K562 (cell line): ENCODE results near the gene SMU1. TPM values are rescaled to one million over a fixed set of nuclear protein-coding genes. Genes with fewer than 3 reads are reported as not detected.

ENCODE experiments used
- ATAC-seq: fragments of 200-7000 bp; cut with Tn5 transposase; 3 replicates; pipeline ENCODE4 v1.9.1; 2020; ENCODE audit warnings: moderate library complexity
- BruUV-seq: library from RNA; stranded (reverse); fragments of 400-500 nt; replicated peaks from 2 replicates; lab custom pipeline; 2021; lab: Mats Ljungman, UMichigan
- CTCF ChIA-PET: fragments of 300-600 bp; formaldehyde crosslinking; extraction: SDS; loops from one replicate; lab custom pipeline; 2021; ENCODE audit warnings: low intra/inter-chr PET ratio; lab: Yijun Ruan, JAX
- POLR2A ChIA-PET: fragments of 300-600, 350-650 bp; sonication (Branson Sonifier 250); formaldehyde crosslinking; extraction: SDS; loops from one replicate; lab custom pipeline; 2021; ENCODE audit warnings: antibody characterized with exemption, inconsistent platforms; lab: Yijun Ruan, JAX
- DNase-seq, 4 experiments: peaks; one replicate each; pipeline versions ENCODE4 v3.0.0 to v3.0.0-alpha.2; 2011 to 2018; ENCODE audit warnings: low spot score in 3 of 4, mixed read lengths in 3 of 4; ENCODE audit errors: extremely low read depth in 1 of 4
- FAIRE-seq: peaks from 2 replicates; lab custom pipeline; 2011; peaks lifted over from hg19 to GRCh38; lab: Jason Lieb, UNC
- H2AFZ ChIP-seq: 2 replicates; pipeline ENCODE4 v1.6.0; 2011; ENCODE audit warnings: low read depth, low read length, control low read depth, inconsistent platforms
- H3K27ac ChIP-seq: fragments of 200-600 bp; 3 replicates; pipeline ENCODE4 v1.8.0; 2011; ENCODE audit warnings: low read depth, mild to moderate bottlenecking, control low read depth, inconsistent platforms, low read length, moderate library complexity, mixed read lengths; ENCODE audit errors: extremely low read depth
- H3K27me3 ChIP-seq, 2 experiments: fragments of 300-600 bp in 1 of 2; 2 replicates in 1 of 2; 3 replicates in 1 of 2; pipeline versions ENCODE4 v1.6.0 to v1.8.0; 2011; ENCODE audit warnings: inconsistent platforms in 2 of 2, low read length in 2 of 2, mild to moderate bottlenecking in 1 of 2, mixed read lengths in 1 of 2, moderate library complexity in 1 of 2; ENCODE audit not compliant: control insufficient read depth in 2 of 2, insufficient read depth in 2 of 2
- H3K36me3 ChIP-seq: fragments of 300-600 bp; 3 replicates; pipeline ENCODE4 v1.8.0; 2011; ENCODE audit warnings: mild to moderate bottlenecking, low read length, inconsistent platforms; ENCODE audit not compliant: control insufficient read depth, insufficient read depth
- H3K4me1 ChIP-seq, 2 experiments: fragments of 200-600 bp in 1 of 2; replicated peaks in 1 of 2; 2 replicates in 1 of 2; 3 replicates in 1 of 2; pipeline versions ENCODE4 v1.5.1 to v1.8.0; 2011; ENCODE audit warnings: inconsistent platforms in 2 of 2, low read length in 2 of 2, mild to moderate bottlenecking in 1 of 2, mixed read lengths in 1 of 2, moderate library complexity in 1 of 2; ENCODE audit not compliant: control insufficient read depth in 2 of 2, insufficient read depth in 2 of 2
- H3K4me2 ChIP-seq: 2 replicates; pipeline ENCODE4 v1.6.1; 2011; ENCODE audit warnings: low read length, control low read depth, inconsistent platforms, mixed read lengths; ENCODE audit not compliant: insufficient read depth
- H3K4me3 ChIP-seq: fragments of 200-600 bp; sonication (generic), shearing (Covaris generic); 2 replicates; pipeline ENCODE4 v1.5.1; 2016; ENCODE audit warnings: control low read depth, inconsistent platforms
- H3K79me2 ChIP-seq: fragments of 200-600 bp; 3 replicates; pipeline ENCODE4 v1.8.0; 2011; ENCODE audit warnings: low read length, inconsistent platforms; ENCODE audit not compliant: control insufficient read depth, insufficient read depth
- H3K9ac ChIP-seq, 2 experiments: 2 replicates each; pipeline versions ENCODE4 v1.6.0 to v1.6.1; 2011; ENCODE audit warnings: low read depth in 2 of 2, low read length in 2 of 2, control low read depth in 1 of 2, inconsistent platforms in 1 of 2, mild to moderate bottlenecking in 1 of 2, mixed read lengths in 1 of 2; ENCODE audit not compliant: insufficient read depth in 1 of 2
- H3K9me1 ChIP-seq: one replicate; pipeline ENCODE4 v1.6.0; 2011; ENCODE audit warnings: inconsistent platforms, mild to moderate bottlenecking, low read length, moderate library complexity; ENCODE audit not compliant: control insufficient read depth, insufficient read depth
- H3K9me3 ChIP-seq: replicated peaks from 2 replicates; pipeline ENCODE4 v1.5.1; 2011; ENCODE audit warnings: low read depth, low read length, inconsistent platforms; ENCODE audit not compliant: control insufficient read depth, insufficient read depth
- H4K20me1 ChIP-seq: replicated peaks from 2 replicates; pipeline ENCODE4 v1.6.1; 2011; ENCODE audit warnings: low read length, inconsistent platforms, mixed read lengths; ENCODE audit not compliant: control insufficient read depth, insufficient read depth
- C11orf30 ChIP-seq: fragments of 450-650 bp; IDR thresholded peaks from 2 replicates; pipeline ENCODE4 v1.6.1; 2016; ENCODE audit warnings: low read depth, mild to moderate bottlenecking
- CBX1 ChIP-seq: sonication (generic); IDR thresholded peaks from 2 replicates; pipeline ENCODE4 v1.6.1; 2016; ENCODE audit warnings: antibody characterized with exemption, low read depth, mild to moderate bottlenecking
- CSDE1 ChIP-seq, 2 experiments: fragments of 450-650 bp; IDR thresholded peaks; 2 replicates each; pipeline ENCODE4 v1.6.1; 2016; ENCODE audit warnings: mild to moderate bottlenecking in 1 of 2
- GMEB1 ChIP-seq: fragments of 250-450 bp; sonication (Bioruptor Pico); IDR thresholded peaks from 2 replicates; pipeline ENCODE4 v1.4.0; 2020; ENCODE audit warnings: mild to moderate bottlenecking
- HCFC1 ChIP-seq: IDR thresholded peaks from 2 replicates; pipeline ENCODE4 v1.6.1; 2012; ENCODE audit warnings: low read depth, low read length, improper control_type of control experiment
- MAFF ChIP-seq: IDR thresholded peaks from 2 replicates; pipeline ENCODE4 v1.6.1; 2012; ENCODE audit warnings: low read length, improper control_type of control experiment
- MAFG ChIP-seq: fragments of 450-650 bp; conservative IDR thresholded peaks from 2 replicates; pipeline ENCODE4 v1.6.1; 2016; ENCODE audit warnings: missing genetic modification characterization, missing compliant biosample characterization
- MAFK ChIP-seq: IDR thresholded peaks from 2 replicates; pipeline ENCODE4 v1.6.1; 2011; ENCODE audit warnings: low read length, improper control_type of control experiment
- SIX5 ChIP-seq, 2 experiments: IDR thresholded peaks; 2 replicates each; pipeline ENCODE4 v1.6.1; 2011; ENCODE audit warnings: low read length in 2 of 2, borderline replicate concordance in 1 of 2, low read depth in 1 of 2, mild to moderate bottlenecking in 1 of 2, moderate library complexity in 1 of 2; ENCODE audit not compliant: insufficient read depth in 1 of 2
- ZNF24 ChIP-seq: fragments of 450-650 bp; IDR thresholded peaks from 2 replicates; pipeline ENCODE4 v1.6.1; 2016
- ZNF316 ChIP-seq: fragments of 450-650 bp; IDR thresholded peaks from 2 replicates; pipeline ENCODE4 v1.6.1; 2016
- WGBS: fragments of 100-300 bp; shearing (Covaris generic); methylation state at CpG from one replicate; pipeline ENCODE4 v1.1.6; 2016; ENCODE audit warnings: low coverage, mixed read lengths; ENCODE audit not compliant: insufficient coverage; ENCODE audit errors: missing lambda C conversion rate; 5-methylcytosine and 5-hydroxymethylcytosine counted together
- in situ Hi-C: fragments of 300-500 bp; cut with MboI; formaldehyde crosslinking; loops from 4 replicates; pipeline ENCODE4 v1.15.0; 2018; ENCODE audit warnings: inconsistent platforms, mixed read lengths
- intact Hi-C: fragments of 100-400 bp; cut with micrococcal nuclease; formaldehyde crosslinking; loops from 2 replicates; pipeline ENCODE4 v1.14.2; 2022
- polyA plus RNA-seq, 8 experiments: library from polyadenylated mRNA; depleted of rRNA in 4 of 8; stranded (reverse) in 5 of 8; unstranded in 3 of 8; fragments of >200 nt; fragmentation: Nextera tagmentation in 2 of 8; fragmentation: Illumina TruSeq in 1 of 8; extraction: Ambion mirVana in 2 of 8; extraction: Trizol in 1 of 8; gene quantifications; 2 replicates each; pipeline versions ENCODE4 v1.2.1 to v1.2.3, GENCODE V29; 2011 to 2014; ENCODE audit warnings: inconsistent platforms in 1 of 8, missing spikeins in 1 of 8
- total RNA-seq, 7 experiments: library from RNA; depleted of rRNA in 6 of 7; stranded (reverse); fragments of >200 nt in 6 of 7; fragmentation: Illumina TruSeq in 2 of 7; extraction: Trizol in 2 of 7; gene quantifications; 2 replicates each; pipeline versions ENCODE4 v1.2.1 to v1.2.3, GENCODE V29; 2011 to 2021; ENCODE audit warnings: low replicate concordance in 1 of 7

SMU1 gene
- total and polyA plus RNA-seq, 9 of the 15 experiments (the other 6 are each of a cell fraction or from before 2014, with no cell fraction given) = 13.2 to 33.4 (median 20.7) TPM

DNA sequence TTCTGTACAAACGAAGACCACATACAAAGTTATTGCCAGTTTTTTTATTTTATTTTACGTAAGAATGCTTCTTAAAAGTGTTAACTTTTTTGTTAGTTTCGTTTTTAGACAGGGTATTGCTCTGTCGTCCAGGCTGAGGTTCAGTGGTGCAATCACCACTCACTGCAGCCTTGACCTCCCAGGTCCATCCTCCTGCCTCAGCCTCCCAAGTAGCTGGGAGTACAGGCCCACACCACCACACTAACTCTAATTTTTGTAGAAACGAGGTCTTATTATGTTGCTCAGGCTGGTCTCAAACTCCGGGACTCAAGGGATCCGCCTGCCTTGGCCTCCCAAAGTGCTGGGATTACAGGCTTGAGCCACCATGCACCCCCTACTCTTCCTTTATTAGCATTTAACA is 53.7 kb downstream of the SMU1 start (continued):
- no peak for TF ChIP-seq GMEB1 (CRISPR knock-in tag)
- TF ChIP-seq CSDE1 (IDR thresholded peaks at IDR 0.05) = no peak
- no peak for TF ChIP-seq SIX5 (IDR thresholded peaks at IDR 0.05; ENCODE audit: borderline replicate concordance in 1 of 2, insufficient read depth in 1 of 2, low read depth in 1 of 2, low read length in 2 of 2)
- no peak for TF ChIP-seq CBX1

GRCh38 chr9:33022303-33022702 is 54.2 kb downstream of the SMU1 start:
- peaks cover 83% of the 10 kb centered on the region for H3K79me2 ChIP-seq
- H3K9me1 ChIP-seq = no peaks in the 10 kb centered on the region
- peak overlapping the region; percentile 30; the same call in 2 of the 3 replicates for H3K27ac ChIP-seq
- H3K9me3 ChIP-seq = no peaks in the 10 kb centered on the region
- intact Hi-C loops (no loop called here), in situ Hi-C loops (no loop called here)
- peaks cover 9% of the 10 kb centered on the region; the same call in 1 of the 2 replicates for H4K20me1 ChIP-seq
- DNase-seq (no peak), ATAC-seq (no peak), FAIRE-seq (peak; percentile 15)
- POLR2A ChIA-PET = interaction anchor here (0.9 to 5.3 kb wide), 2 partner anchors 8 to 22 kb away, joined by 3 to 64 read pairs; no protein-coding TSS in a partner anchor
- peak overlapping the region in 1 of 2 experiments; percentile 46; a peak in 1 of 4 replicates for H3K9ac ChIP-seq
- WGBS = 69% methylated on average over 3 of the region's 3 CpGs
- CTCF ChIA-PET = no interaction called here
- peak overlapping the region; percentile 100; the same call in 1 of the 2 replicates for H3K4me2 ChIP-seq
- peak; percentile 97 for TF ChIP-seq ZNF316
- peak; percentile 94 for TF ChIP-seq C11orf30
- peak; percentile 94 for TF ChIP-seq MAFF
- peak; percentile 92 for TF ChIP-seq MAFK
- TF ChIP-seq ZNF24 = no peak
- TF ChIP-seq HCFC1 = no peak
- TF ChIP-seq MAFG (tag) = peak; percentile 92
- no peak overlapping the region for H3K4me3 ChIP-seq
- H3K36me3 ChIP-seq = peaks cover 60% of the 10 kb centered on the region
- H3K27me3 ChIP-seq = no peaks in the 10 kb centered on the region
- BruUV-seq = no TSS peak
- no peak overlapping the region for H2AFZ ChIP-seq
- H3K4me1 ChIP-seq = peaks cover 11 to 14% of the 10 kb centered on the region in 2 experiments; a peak in 4 of 5 replicates
